ENCODE results near the gene DTNB.

The DTNB gene

GRCh38 chr2:25366629-25367028 lies 306.7 kb downstream of the DTNB start:
- DNase-seq (ENCODE audit: extremely low read depth, low read depth): no peak
- TF ChIP-seq CTCF (IDR thresholded peaks at IDR 0.05; ENCODE audit: low read depth, low read length, missing control alignments): no peak
- no peak overlapping the region for H3K4me3 ChIP-seq (replicated peaks; ENCODE audit: low read depth, low read length)

- TF ChIP-seq CTCF (IDR thresholded peaks at IDR 0.05; ENCODE audit: low read depth, low read length, missing control alignments): no peak
- DNase-seq (ENCODE audit: extremely low read depth, low read depth): no peak
- H3K4me3 ChIP-seq (replicated peaks; ENCODE audit: low read depth, low read length): no peak overlapping the region
These were observed 308.1 kb downstream of the DTNB start for GRCh38 chr2:25365241-25365640.

GRCh38 chr2:25363733-25364132 lies 309.6 kb downstream of the DTNB start:
- H3K4me3 ChIP-seq (replicated peaks; ENCODE audit: low read depth, low read length): no peak overlapping the region
- no peak for TF ChIP-seq CTCF (IDR thresholded peaks at IDR 0.05; ENCODE audit: low read depth, low read length, missing control alignments)
- no peak for DNase-seq (ENCODE audit: extremely low read depth, low read depth)

- no peak for DNase-seq (ENCODE audit: extremely low read depth, low read depth)
- TF ChIP-seq CTCF (IDR thresholded peaks at IDR 0.05; ENCODE audit: low read depth, low read length, missing control alignments): no peak
- H3K4me3 ChIP-seq (replicated peaks; ENCODE audit: low read depth, low read length): peak overlapping the region; percentile 14
These were observed 310.8 kb downstream of the DTNB start for GRCh38 chr2:25362434-25363145.

GRCh38 chr2:25362049-25362433 lies 311.3 kb downstream of the DTNB start:
- peak; percentile 82 for DNase-seq (ENCODE audit: extremely low read depth, low read depth)
- peak overlapping the region; percentile 14 for H3K4me3 ChIP-seq (replicated peaks; ENCODE audit: low read depth, low read length)
- TF ChIP-seq CTCF (IDR thresholded peaks at IDR 0.05; ENCODE audit: low read depth, low read length, missing control alignments): peak; percentile 96

GRCh38 chr2:25361261-25362048 lies 311.9 kb downstream of the DTNB start:
- DNase-seq (ENCODE audit: extremely low read depth, low read depth): no peak
- no peak for TF ChIP-seq CTCF (IDR thresholded peaks at IDR 0.05; ENCODE audit: low read depth, low read length, missing control alignments)
- peak overlapping the region; percentile 14 for H3K4me3 ChIP-seq (replicated peaks; ENCODE audit: low read depth, low read length)

All from HFF-Myc (cell line).